ENCODE results near the gene MRPL58. TPM values are rescaled to one million over a fixed set of nuclear protein-coding genes. Genes with fewer than 3 reads are reported as not detected.

The MRPL58 gene
- total and polyA plus RNA-seq, 2 experiments from 2014 or later: 38.0 to 66.7 TPM

- no peak for TF ChIP-seq STAT1 (IDR thresholded peaks at IDR 0.05; ENCODE audit: unreplicated experiment)
- TF ChIP-seq POLR2AphosphoS5 (IDR thresholded peaks at IDR 0.05; ENCODE audit: low read depth): no peak
- TF ChIP-seq REST (IDR thresholded peaks at IDR 0.05; ENCODE audit: unreplicated experiment): no peak
- TF ChIP-seq JUNB (IDR thresholded peaks at IDR 0.05; ENCODE audit: unreplicated experiment): no peak
Observed at GRCh38 chr17:75061055-75061438, 48.6 kb downstream of the MRPL58 start (continued).

- peaks cover 6% of the 10 kb centered on the region; the same call in 1 of the 2 replicates for H3K79me2 ChIP-seq (replicated peaks; ENCODE audit: insufficient read depth)
- no peak overlapping the region for H3K4me3 ChIP-seq
- Mint-ChIP-seq H3K27ac (no peak overlapping the region), H3K36me3 (ENCODE audit: low read depth) (peaks cover 66% of the 10 kb centered on the region), H3K4me3 (no peak overlapping the region), H3K4me1 (no peaks in the 10 kb centered on the region), H3K27me3 (ENCODE audit: insufficient read depth, low read depth, poor library complexity) (peaks cover 10% of the 10 kb centered on the region), H3K9me3 (no peaks in the 10 kb centered on the region)
- peaks cover 10% of the 10 kb centered on the region; the same call in 1 of the 2 replicates for H4K20me1 ChIP-seq (replicated peaks; ENCODE audit: insufficient read depth)
- no peaks in the 10 kb centered on the region for H3K4me1 ChIP-seq (ENCODE audit: insufficient read depth)
- peaks cover 40% of the 10 kb centered on the region for H3K36me3 ChIP-seq (ENCODE audit: insufficient read depth)
- no peak for ATAC-seq
- no peaks in the 10 kb centered on the region for H3K27me3 ChIP-seq (ENCODE audit: insufficient read depth)
- H3F3A ChIP-seq (replicated peaks; ENCODE audit: low read depth): 0 out of 2 replicates have a peak, but pooled peaks cover 6% of the 10 kb centered on the region
- DNase-seq (ENCODE audit: low spot score): no peak
- H2AFZ ChIP-seq: no peak overlapping the region
- no peak overlapping the region for H3K4me2 ChIP-seq
- no peak overlapping the region for H3K27ac ChIP-seq (ENCODE audit: low read depth)
- H3K9me2 ChIP-seq (ENCODE audit: insufficient read depth): no peaks in the 10 kb centered on the region
- TF ChIP-seq ZNF462 (CRISPR knock-in tag; IDR thresholded peaks at IDR 0.05) (no peak), ETS1 (IDR thresholded peaks at IDR 0.05) (no peak), JUNB (IDR thresholded peaks at IDR 0.05; ENCODE audit: unreplicated experiment) (no peak), ZNF114 (CRISPR knock-in tag; IDR thresholded peaks at IDR 0.05) (no peak), NANOG (IDR thresholded peaks at IDR 0.05; ENCODE audit: borderline replicate concordance) (no peak), POLR2AphosphoS5 (IDR thresholded peaks at IDR 0.05; ENCODE audit: low read depth) (no peak), EZH2phosphoT487 (IDR thresholded peaks at IDR 0.05; ENCODE audit: unreplicated experiment) (no peak), EZH2 (IDR thresholded peaks at IDR 0.05; ENCODE audit: low read depth, unreplicated experiment) (no peak), CTCF (conservative IDR thresholded peaks at IDR 0.05; ENCODE audit: low read depth in 2 of 2) (no peak), ZNF331 (CRISPR knock-in tag; IDR thresholded peaks at IDR 0.05; ENCODE audit: low read depth) (no peak)
Observed at GRCh38 chr17:75061618-75062017, 49.1 kb downstream of the MRPL58 start.
